GM21737 (cell line): ENCODE measurements around the gene RELB.

Experiments
- ATAC-seq: cut with Tn5 transposase; IDR thresholded peaks from one replicate; pipeline ENCODE4 v1.9.1; 2021; ENCODE audit warnings: mild to moderate bottlenecking, moderate library complexity; ENCODE audit not compliant: unreplicated experiment

The RELB gene

DNA sequence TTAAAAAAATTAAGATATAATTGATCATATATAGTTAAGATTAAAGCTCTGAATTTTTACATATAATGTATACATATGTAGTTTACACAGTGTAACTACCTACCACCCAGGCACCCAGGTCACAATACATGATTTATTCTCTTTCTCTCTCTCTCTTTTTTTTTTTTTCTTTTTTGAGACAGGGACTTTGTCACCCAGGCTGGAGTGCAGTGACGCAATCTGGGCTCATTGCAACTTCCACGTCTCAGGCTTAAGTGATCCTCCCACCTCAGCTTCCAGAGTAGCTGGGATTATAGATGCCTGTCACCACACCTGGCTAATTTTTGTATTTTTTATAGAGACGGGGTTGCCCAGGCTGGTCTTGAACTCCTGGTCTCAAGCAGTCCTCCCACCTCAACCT lies 18.8 kb downstream of the RELB start:
- no peak for ATAC-seq

- no peak for ATAC-seq
These were observed 20.7 kb downstream of the RELB start for GRCh38 chr19:45021971-45022370.

DNA sequence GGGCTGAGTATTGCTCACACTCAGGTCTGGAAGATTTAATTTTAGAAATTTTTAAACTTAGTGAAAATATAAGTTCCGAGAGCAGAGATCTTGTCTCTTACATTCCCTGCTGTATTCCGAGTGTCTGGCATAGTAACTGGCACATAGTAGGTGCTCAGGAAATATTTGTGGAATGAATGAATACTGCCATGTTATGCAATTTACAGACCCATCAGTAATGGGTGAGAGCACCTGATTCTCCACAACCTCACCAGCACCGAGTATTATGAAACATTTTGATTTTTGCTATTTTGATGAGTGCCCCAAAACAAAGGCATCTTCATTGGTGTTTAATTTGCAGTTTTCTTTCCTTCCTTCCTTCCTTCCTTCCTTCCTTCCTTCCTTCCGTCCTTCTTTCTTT lies 21.8 kb downstream of the RELB start:
- ATAC-seq = no peak

GRCh38 chr19:45025264-45025663 lies 24.0 kb downstream of the RELB start:
- no peak for ATAC-seq

- ATAC-seq = no peak
These were observed 26.1 kb downstream of the RELB start for GRCh38 chr19:45027371-45027770.

DNA sequence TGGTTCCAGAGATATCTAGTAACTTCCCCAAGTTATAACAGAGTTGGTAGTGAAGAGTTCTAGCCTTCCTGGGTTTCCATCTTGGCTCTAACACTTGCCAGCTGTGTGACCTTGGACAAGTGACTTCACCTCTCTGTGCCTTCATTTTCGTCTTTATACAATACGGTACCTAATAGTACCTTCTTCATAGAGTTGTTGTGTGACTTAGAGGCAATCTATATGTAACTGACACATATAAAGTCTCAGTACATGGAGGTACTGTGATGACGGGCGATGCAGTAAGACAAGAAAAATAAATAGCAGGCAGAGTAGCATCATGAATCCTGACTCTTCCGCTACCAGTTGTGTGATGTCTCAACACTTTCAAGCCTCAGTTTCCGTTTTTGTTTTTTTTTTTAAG lies 29.6 kb downstream of the RELB start:
- no peak for ATAC-seq

- ATAC-seq = no peak
These were observed 31.2 kb downstream of the RELB start for GRCh38 chr19:45032421-45032820.

GRCh38 chr19:45035755-45036154 lies 34.5 kb downstream of the RELB start:
- ATAC-seq = no peak

- no peak for ATAC-seq
These were observed 36.3 kb downstream of the RELB start for GRCh38 chr19:45037393-45038169.

DNA sequence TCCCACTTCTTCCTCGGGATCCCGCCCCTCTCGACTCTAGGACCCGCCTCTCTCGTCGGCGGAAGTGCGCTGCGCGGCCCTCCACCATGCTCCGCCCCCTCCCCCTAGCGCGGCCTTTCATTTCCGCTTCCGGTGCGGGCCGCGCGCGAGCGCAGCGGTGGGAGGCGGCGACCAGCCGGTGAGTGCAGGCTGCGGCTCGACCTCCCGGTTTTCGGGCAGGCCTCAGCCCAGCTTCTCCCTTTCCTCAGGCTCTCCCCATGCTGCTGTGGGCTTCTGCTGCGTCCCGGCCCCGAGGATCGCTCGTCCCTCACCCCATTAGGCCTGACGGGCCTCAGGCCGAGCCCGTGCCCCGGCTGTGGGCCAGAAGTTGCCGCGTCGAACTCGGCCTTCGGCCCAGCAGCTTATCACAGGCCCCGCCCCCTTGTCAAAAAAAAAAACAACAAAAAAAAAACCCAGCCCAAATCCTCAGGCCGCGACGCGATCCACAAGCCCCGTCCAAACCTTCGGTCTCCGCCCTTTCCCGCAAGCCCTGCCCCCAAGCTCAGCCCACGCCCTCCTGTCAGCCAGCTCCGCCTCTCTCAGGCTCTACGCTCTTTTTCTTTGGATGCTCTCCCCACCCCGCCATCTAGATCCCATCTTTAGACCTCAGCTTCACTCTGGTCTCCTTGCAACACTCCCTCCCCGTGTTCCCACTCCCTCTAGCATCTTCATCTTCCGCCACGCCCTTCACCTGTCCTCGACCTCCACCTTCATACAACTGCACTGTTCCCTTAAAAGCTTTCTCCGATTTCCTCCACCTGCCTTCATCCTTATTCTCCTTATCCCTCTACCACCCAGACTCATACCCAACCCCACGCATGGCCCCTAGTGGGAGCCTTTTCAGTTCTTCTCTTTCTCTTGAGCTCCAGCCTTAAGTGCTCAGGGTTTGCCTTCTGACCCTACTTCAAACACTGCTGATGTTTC lies 37.9 kb downstream of the RELB start, which contains the start of gene CLASRP:
TSS of gene CLASRP (plus strand) at position 115 of the 963 bp plus-strand sequence. CDS start 1,168 bp downstream, outside the sequence.
- ATAC-seq = peak; percentile 69

DNA sequence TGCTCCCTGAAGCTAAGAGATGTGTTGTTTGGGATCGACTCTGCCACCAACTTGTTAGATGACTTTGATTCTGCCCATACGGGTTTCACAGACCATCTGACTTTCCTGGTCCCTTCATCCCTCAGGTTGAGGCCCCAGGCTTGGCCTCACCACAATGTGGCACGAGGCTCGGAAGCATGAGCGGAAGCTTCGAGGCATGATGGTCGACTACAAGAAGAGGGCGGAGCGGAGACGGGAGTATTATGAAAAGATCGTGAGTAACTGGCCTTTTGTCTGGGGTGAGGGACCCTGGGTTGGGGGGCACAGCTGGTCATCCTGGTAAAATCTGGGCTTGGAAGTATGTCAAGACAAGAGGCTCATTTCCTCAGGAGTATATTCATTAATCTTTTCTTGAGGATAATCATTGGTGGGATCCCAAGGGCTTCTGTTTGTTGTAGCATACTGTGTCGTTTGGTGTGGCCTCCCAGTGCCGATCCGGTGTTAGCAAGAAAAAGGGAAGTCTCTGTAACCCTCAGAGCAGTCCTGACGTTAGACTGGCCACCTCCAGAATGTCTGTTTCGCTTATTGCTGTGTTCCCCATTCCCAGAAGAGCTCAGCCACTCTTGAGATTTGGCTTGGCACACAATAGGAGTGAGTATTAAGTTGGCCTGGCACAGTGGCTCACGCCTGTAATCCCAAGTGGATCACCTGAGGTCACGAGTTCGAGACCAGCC lies 39.0 kb downstream of the RELB start:
- ATAC-seq = no peak

- no peak for ATAC-seq
These were observed 39.9 kb downstream of the RELB start for GRCh38 chr19:45041125-45041524.

GRCh38 chr19:45045671-45046353 lies 44.5 kb downstream of the RELB start:
- ATAC-seq = no peak

- no peak for ATAC-seq
These were observed 45.1 kb downstream of the RELB start for GRCh38 chr19:45046355-45046754.

- ATAC-seq = no peak
These were observed 46.0 kb downstream of the RELB start for GRCh38 chr19:45047188-45047797.

DNA sequence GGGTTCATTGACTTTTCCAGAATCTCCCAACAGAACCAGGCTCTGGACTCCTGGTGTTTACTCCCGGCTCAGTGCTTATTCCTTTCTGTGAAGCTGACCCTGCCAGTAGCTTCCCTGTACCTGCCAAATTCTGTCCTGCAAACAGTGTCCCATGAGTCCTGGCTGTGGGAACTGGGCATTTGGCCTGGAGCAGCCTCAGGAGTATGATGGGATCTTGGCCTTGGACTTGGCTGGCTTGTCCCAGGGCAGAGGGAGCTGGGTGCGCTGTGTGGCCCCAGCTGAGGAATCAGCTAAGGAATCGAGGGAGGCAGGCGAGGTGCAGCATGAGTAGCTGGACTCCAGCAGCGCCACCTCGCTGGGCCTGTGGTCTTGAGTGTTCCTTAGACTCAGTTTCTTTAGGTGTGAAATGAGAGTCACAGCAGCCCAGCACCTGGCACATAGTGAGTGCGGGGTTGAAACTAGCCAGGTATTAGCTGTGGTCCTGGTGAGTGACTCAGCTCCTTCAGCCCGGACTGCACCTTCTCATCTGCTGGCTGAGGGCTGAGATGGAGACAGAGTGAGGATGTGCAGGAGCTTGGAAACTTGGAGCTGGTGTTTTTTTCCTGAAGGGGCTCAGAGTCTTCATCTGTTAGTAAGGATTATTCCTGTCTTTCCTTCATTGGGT lies 47.9 kb downstream of the RELB start:
- no peak for ATAC-seq

- no peak for ATAC-seq
These were observed 48.8 kb downstream of the RELB start for GRCh38 chr19:45050036-45050435.

GRCh38 chr19:45051929-45052579 lies 50.8 kb downstream of the RELB start:
- no peak for ATAC-seq

- ATAC-seq = no peak
These were observed 55.6 kb downstream of the RELB start for GRCh38 chr19:45056831-45057230.
